NCI-H1092 treated with DMSO at 0.1 percent for 48 hours (cell line): ENCODE data around the gene HNRNPAB.

Experiments
- DNase-seq: peaks from one replicate; lab custom pipeline; 2025; lab: John Stamatoyannopoulos, UW

The HNRNPAB gene

DNA sequence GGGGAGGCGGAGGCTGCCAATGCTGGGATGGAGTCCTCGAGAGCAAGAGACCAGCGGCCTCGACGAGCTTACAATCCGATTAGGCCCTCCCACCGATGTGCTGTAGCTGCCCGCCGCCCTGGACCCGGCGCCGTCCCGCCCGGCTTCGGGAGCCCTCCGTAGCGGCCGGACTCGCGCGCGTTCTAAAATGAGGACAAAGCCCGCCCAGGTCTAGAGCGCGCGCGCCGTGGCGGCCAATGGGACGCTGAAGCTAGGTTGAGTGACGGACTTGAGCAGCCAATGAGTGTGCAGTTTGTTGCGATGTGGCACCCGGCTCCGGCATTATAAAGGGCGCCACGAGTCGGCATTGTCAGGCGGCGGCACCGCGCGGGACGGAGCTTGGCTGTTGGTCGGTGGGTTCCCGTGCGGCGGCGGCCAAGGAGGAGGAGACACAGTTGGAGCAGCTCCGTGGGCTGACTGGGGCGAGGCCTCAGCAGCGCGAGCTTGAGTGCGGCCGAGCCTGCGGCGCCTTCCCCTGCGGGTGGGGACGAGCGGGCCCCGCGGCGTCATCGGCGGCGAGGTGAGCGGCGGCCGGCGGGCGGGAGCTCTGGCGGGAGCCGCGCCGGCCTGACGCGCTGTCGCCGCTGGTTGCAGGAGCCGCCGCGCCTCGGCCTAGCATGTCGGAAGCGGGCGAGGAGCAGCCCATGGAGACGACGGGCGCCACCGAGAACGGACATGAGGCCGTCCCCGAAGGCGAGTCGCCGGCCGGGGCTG, at the start of gene HNRNPAB:
HNRNPAB (plus strand) TSS at position 352 of the 753 bp plus-strand sequence; CDS start at position 657, 305 bp downstream.
- peak; percentile 87 for DNase-seq

DNA sequence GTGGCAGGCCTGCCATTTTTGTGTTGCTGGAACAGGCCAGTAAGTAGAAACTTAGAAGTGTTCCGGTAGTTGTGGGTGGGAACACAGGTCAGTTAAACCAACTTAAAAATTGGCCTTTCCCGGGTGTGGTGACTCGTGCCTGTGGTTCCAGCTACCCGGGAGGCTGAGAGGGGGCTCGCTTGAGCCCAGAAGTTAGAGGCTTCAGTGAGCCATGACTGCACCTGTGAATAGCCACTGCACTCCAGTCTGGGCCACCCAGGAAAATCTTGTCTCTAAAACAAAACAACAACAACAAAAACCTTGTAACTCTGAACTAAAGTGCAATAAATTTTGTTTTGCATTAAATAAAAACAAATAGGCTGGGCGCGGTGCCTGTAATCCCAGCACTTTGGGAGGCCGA, 49.3 kb upstream of the HNRNPAB start:
- no peak for DNase-seq

- DNase-seq, result no peak
These were observed 44.2 kb upstream of the HNRNPAB start for GRCh38 chr5:178160176-178160575.

GRCh38 chr5:178162481-178162880, 41.9 kb upstream of the HNRNPAB start:
- no peak for DNase-seq

- peak; percentile 78 for DNase-seq
These were observed 40.3 kb upstream of the HNRNPAB start for GRCh38 chr5:178163772-178164735.

GRCh38 chr5:178165581-178165980, 38.8 kb upstream of the HNRNPAB start:
- DNase-seq, result no peak

DNA sequence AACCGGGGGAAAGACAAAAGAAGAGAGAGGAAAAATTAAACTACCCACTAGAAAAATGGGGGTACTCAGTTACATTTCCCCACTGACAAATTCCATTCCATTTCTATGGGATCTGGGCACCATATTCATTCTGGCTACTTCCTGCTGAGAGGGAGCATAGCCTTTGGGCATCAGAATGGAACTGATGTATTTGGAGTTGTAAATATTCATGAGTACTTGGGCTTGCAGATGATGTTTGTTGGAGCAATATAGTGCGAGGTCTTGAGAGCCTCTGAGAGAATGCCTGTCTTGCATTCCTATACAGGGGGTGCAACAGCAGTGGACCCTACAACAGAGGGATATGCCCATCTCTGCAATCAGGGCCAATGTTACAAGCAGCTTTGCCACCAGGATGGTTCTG, 33.9 kb upstream of the HNRNPAB start:
- DNase-seq, result no peak

- no peak for DNase-seq
These were observed 29.9 kb upstream of the HNRNPAB start for GRCh38 chr5:178174456-178174855.

DNA sequence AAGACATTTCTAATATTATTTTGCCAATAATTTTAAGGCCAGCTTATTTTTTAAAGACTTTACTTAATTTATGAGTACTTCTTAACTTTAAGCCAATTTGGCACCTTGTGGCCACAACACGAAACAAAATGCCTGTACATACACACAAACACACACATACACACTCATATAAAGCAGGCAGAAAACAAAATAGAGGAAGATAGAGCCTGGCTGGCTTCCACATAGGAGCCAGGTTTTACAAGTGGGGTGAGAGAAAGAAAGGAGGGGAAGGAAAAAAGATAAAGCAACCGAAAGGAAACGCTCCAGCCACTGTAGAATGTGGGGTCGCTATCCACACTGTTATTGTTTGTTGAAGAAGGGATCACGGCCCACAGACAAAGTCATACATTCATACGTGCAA, 27.5 kb upstream of the HNRNPAB start:
- DNase-seq, result no peak

DNA sequence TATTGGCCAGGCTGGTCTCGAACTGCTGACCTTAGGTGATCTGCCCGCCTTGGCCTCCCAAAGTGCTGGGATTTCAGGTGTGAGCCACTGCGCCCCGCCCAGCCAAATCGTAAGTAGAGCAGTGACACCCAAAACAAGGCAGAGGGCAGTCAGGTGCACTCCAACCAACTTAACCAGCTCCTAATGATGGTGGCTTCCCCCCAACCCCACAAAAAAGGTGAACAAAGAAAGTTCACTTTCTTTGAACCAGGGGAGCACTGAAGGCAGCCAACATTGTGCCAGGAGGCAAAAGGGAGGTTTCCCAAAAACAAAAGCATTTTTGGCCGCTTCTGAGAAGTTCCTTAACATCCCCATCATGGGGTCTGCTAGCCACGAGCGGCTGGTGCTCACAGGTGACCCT, 26.8 kb upstream of the HNRNPAB start:
- no peak for DNase-seq

DNA sequence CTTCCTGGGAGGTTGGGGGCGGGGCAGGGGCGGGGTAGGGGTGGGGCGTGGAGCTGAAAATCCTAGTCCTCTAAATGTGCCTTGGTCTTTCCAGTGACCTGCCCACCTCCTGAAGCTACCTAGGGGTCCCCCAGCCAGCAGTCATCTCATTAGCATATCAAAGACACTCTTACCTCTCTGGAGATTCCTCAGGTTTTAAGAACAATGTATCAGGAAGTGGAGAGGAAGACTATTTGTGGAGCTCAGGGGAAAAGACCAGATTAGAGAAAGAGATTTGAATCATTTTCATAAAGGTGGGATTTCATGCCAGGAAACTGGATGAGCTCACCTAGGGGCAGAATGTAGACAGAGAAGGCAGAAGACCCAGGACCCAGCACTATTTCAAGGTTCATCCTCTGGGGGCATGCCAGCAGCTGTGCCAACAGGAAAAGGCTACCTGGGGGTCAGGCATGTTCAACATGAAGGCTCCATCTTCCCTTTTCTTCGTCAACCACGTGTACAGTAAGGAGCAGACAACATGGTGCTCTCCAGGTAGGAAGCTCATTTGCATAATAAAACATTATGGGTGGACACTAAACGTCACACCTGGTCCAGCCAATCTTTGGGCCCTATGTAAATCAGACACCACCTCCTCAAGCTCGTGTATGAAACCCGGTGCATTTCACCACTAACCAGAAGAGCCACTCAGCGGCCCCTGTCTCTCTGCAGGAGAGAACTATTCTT, 24.0 kb upstream of the HNRNPAB start:
- DNase-seq, result no peak

DNA sequence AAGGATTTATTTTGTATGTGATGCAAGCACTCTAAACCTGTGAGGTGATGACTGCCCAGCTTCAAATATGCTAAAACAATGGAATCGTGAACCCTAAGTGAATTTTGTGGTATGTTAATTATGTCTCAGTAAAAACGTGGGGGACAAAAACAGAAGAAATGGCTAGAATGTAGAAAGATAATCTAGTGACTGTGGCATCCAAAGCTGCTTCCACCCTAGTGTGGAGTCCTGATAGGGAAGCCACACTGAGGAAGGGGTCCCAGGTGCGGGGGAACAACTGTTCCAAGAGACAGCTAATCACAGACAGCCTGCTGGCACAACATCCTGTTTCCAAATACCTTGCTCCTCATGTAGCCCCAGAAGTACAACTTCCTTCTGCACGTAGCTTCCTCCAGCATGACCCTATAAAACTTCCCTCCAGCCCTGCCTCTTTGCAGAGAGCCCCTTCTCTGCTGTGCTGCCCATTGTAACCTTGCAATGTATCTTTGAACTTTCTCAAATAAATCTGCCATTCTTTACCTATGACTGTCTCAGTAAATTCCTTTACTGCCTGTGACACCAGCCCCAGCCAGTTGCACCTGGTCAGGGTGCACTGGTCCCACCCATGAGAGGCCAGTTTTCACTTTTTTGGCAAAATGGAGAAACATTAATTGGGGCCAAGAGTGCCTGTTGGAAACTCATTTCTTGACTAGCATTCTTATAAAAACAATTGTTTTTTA, 22.0 kb upstream of the HNRNPAB start:
- no peak for DNase-seq

- DNase-seq, result no peak
These were observed 17.9 kb upstream of the HNRNPAB start for GRCh38 chr5:178186427-178186826.

GRCh38 chr5:178187014-178187413, 17.3 kb upstream of the HNRNPAB start, which contains the start of gene GMCL2:
Gene GMCL2 (minus strand): TSS chr5:178187371. CDS start chr5:178187299, 72 bp downstream.
- no peak for DNase-seq

DNA sequence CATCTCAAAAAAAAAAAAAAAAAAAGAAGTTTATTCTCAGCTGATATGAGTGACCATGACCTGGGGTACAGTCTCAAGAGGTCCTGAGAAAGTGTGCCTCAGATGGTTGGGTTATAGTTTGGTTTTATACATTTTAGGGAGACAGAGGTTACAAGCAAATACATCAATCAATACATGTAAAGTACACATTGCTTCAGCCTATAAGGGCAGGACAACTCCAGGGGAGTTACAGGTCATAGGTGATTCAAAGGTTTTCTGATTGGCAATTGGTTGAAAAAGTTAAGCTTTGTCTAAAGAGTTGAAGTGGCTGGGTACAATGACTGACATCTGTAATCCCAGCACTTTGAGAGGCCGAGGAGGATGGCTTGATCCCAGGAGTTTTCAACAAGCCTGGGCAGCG, 14.9 kb upstream of the HNRNPAB start:
- no peak for DNase-seq

DNA sequence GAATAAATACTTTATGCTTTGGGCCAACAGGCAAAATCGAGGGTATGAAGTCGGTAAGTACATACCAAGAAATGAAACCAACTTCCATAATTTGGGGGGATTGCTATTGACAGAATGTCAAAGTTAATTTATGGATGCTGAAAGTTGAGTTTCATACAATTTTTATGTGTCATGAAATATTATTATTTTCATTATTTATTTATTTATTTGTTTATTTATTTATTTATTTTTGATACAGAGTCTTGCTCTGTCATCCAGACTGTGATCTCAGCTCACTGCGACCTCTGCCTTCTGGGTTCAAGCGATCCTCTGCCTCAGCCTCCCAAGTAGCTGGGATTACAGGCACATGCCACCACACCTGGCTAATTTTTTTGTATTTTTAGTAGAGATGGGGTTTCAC, 12.7 kb upstream of the HNRNPAB start:
- DNase-seq, result no peak

DNA sequence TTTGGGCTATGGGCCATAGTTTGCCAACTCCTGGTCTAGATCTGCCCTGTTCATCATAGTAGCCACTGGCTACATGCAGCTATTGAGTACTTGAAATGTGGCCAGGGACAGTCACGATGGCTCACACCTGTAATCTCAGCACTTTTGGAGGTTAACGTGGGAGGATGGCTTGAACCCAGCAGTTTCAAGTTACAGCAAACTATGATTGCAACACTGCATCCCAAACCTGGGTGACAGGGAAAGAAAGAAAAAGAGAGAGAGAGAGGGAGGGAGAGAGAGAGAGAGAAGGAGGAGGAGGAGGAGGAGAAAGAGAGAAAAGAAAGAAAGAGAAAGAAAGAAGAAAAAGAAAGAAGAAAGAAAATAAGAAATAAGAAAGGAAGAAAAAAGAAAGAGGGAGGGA, 12.1 kb upstream of the HNRNPAB start:
- DNase-seq, result no peak

DNA sequence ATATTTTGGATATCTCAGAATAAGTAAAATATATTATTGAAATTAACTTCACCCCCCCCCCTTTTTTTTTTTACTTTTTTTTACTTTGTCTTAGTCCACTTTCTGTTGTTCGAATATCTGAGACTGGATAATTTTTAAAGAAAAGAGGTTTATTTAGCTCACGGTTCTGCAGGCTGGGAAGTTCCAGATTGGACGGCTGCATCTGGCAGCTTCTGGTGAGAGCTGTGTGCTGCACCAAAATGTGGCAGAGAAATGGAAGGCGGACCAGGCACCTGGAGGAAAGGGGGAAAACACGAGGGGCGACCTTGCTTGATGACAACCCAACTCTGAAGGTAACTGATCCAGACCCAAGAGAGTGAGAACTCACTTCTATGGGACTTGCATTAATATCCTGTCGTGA, 11.5 kb upstream of the HNRNPAB start:
- no peak for DNase-seq

DNA sequence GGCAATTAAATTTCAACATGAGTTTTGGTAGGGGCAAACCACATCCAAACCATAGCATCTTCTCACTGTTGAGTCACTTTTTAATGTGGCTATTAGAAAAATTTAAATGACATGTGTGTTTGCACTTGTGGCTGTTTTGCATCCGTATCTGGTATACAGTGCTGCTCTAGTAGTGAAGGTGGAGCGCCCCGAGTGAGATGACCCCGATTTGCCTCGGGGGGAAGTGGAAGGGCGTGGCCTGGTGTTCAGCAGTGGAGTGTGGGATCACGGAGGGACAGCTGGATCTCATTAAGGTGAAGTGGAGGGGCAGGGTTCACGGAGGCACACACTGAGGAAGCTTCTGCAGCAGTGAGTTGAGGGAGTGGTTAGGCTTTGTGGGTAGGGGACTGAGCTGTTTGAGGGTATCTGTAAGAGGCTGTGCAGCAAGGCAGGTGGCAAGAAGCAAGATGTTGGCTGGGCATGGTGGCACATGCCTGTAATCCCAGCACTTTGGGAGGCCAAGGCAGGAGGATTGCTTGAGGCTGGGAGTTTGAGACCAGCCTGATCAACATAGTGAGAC, 11.0 kb upstream of the HNRNPAB start:
- no peak for DNase-seq

DNA sequence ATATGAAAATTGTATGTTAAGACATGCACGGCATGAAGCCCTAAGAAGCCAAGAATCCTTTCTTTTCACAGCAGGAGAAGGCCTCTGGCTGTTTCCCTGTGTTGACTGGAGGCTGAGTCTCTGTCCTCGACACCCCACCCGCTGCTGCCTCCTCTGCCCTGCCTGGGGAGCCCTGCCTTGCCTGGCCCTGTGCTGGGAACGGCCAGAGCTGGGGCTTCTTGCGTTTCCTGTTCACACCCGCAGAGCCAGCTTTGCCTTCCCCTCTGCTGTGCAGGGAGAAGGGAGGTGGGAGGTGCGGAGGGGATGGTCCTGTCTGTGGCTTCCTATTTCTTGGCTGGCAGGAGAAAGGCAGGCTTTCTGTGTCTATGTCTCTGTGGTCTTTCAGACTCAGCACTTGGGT, 10.3 kb upstream of the HNRNPAB start:
- DNase-seq, result no peak

- no peak for DNase-seq
These were observed 8.0 kb upstream of the HNRNPAB start for GRCh38 chr5:178196281-178196812.
